SK-N-SH treated with all-trans-retinoic acid at 6 μM for 48 hours (cell line): ENCODE measurements around the gene PALLD.

ENCODE experiments used
- ATAC-seq: fragments of 200-7000 bp; cut with Tn5 transposase; 3 replicates; pipeline ENCODE4 v1.9.1; 2020; ENCODE audit warnings: mild to moderate bottlenecking, moderate library complexity
- ARNTL ChIP-seq: fragments of 450-650 bp; formaldehyde crosslinking; IDR thresholded peaks from 2 replicates; pipeline ENCODE4 v1.5.0; 2020; ENCODE audit warnings: low read depth, mild to moderate bottlenecking, moderate library complexity, borderline replicate concordance
- CREB5 ChIP-seq: fragments of 250-450 bp; sonication (Bioruptor Pico); IDR thresholded peaks from 2 replicates; pipeline ENCODE4 v1.5.1; 2020; ENCODE audit warnings: low read depth, mild to moderate bottlenecking, moderate library complexity
- ESRRG ChIP-seq: fragments of 250-450 bp; sonication (Bioruptor Pico); IDR thresholded peaks from 2 replicates; pipeline ENCODE4 v1.6.1; 2021; ENCODE audit warnings: mild to moderate bottlenecking
- GLIS3 ChIP-seq: fragments of 250-450 bp; sonication (Bioruptor Pico); IDR thresholded peaks from 2 replicates; pipeline ENCODE4 v1.5.0; 2020; ENCODE audit warnings: mild to moderate bottlenecking, moderate library complexity
- OSR1 ChIP-seq: fragments of 250-450 bp; sonication (Bioruptor Pico); IDR thresholded peaks from 2 replicates; pipeline ENCODE4 v1.8.0; 2022; ENCODE audit warnings: moderate library complexity, mild to moderate bottlenecking, inconsistent platforms
- PATZ1 ChIP-seq: fragments of 250-450 bp; sonication (Bioruptor Pico); IDR thresholded peaks from 2 replicates; pipeline ENCODE4 v1.8.0; 2020; ENCODE audit warnings: mild to moderate bottlenecking, moderate library complexity, borderline replicate concordance
- POU6F1 ChIP-seq: fragments of 250-450 bp; sonication (Bioruptor Pico); IDR thresholded peaks from 2 replicates; pipeline ENCODE4 v1.8.0; 2021; ENCODE audit warnings: low read depth, mild to moderate bottlenecking, moderate library complexity, borderline replicate concordance
- PPARA ChIP-seq: fragments of 250-450 bp; sonication (Bioruptor Pico); IDR thresholded peaks from 2 replicates; pipeline ENCODE4 v1.5.0; 2020; ENCODE audit warnings: mild to moderate bottlenecking, borderline replicate concordance
- RARB ChIP-seq: fragments of 250-450 bp; sonication (Bioruptor Pico); IDR thresholded peaks from 2 replicates; pipeline ENCODE4 v1.8.0; 2021; ENCODE audit warnings: mild to moderate bottlenecking, moderate library complexity
- SNAI2 ChIP-seq: fragments of 250-450 bp; sonication (Bioruptor Pico); IDR thresholded peaks from 2 replicates; pipeline ENCODE4 v1.5.0; 2020; ENCODE audit warnings: mild to moderate bottlenecking, moderate library complexity
- TCF4 ChIP-seq: fragments of 250-450 bp; sonication (Bioruptor Pico); IDR thresholded peaks from 2 replicates; pipeline ENCODE4 v1.8.0; 2021; ENCODE audit warnings: mild to moderate bottlenecking, moderate library complexity, borderline replicate concordance
- TSHZ2 ChIP-seq: fragments of 250-450 bp; sonication (Bioruptor Pico); IDR thresholded peaks from 2 replicates; pipeline ENCODE4 v1.5.0; 2020; ENCODE audit warnings: mild to moderate bottlenecking, moderate library complexity
- ZC3H10 ChIP-seq: fragments of 250-450 bp; sonication (Bioruptor Pico); IDR thresholded peaks from 2 replicates; pipeline ENCODE4 v1.5.1; 2021; ENCODE audit warnings: mild to moderate bottlenecking, moderate library complexity
- ZFP30 ChIP-seq: fragments of 450-650 bp; formaldehyde crosslinking; IDR thresholded peaks from 2 replicates; pipeline ENCODE4 v1.5.0; 2022; ENCODE audit warnings: mild to moderate bottlenecking, moderate library complexity
- ZNF565 ChIP-seq: fragments of 450-650 bp; formaldehyde crosslinking; conservative IDR thresholded peaks from 2 replicates; pipeline ENCODE4 v1.5.0; 2020; ENCODE audit warnings: low read depth, mild to moderate bottlenecking, moderate library complexity
- ZNF8 ChIP-seq: fragments of 450-650 bp; formaldehyde crosslinking; IDR thresholded peaks from 2 replicates; pipeline ENCODE4 v1.5.0; 2020; ENCODE audit warnings: mild to moderate bottlenecking, moderate library complexity

Gene PALLD

GRCh38 chr4:168734703-168735678 is 238.1 kb downstream of the PALLD start:
- no peak for TF ChIP-seq ESRRG (CRISPR knock-in tag)

GRCh38 chr4:168735735-168736134 is 238.9 kb downstream of the PALLD start:
- TF ChIP-seq ZC3H10 (no peak), RARB (CRISPR knock-in tag) (no peak)
- ATAC-seq: no peak

More at GRCh38 chr4:168734703-168735678, 238.1 kb downstream of the PALLD start:
- ATAC-seq: no peak

GRCh38 chr4:168736860-168737805 is 240.3 kb downstream of the PALLD start:
- ATAC-seq: no peak

GRCh38 chr4:168737806-168738172 is 240.9 kb downstream of the PALLD start:
- no peak for TF ChIP-seq ZFP30 (CRISPR knock-in tag)
- TF ChIP-seq TSHZ2 (CRISPR knock-in tag): no peak
- TF ChIP-seq POU6F1 (CRISPR knock-in tag): no peak
- TF ChIP-seq SNAI2 (CRISPR knock-in tag): no peak
- TF ChIP-seq ZNF565 (CRISPR knock-in tag): no peak
- no peak for TF ChIP-seq PATZ1 (CRISPR knock-in tag)

More at GRCh38 chr4:168736860-168737805, 240.3 kb downstream of the PALLD start:
- TF ChIP-seq ZNF8 (CRISPR knock-in tag): no peak
- TF ChIP-seq CREB5 (CRISPR knock-in tag): no peak
- no peak for TF ChIP-seq TCF4 (CRISPR knock-in tag)
- TF ChIP-seq ZC3H10: no peak
- no peak for TF ChIP-seq PPARA (CRISPR knock-in tag)
- TF ChIP-seq ZFP30 (CRISPR knock-in tag): no peak
- TF ChIP-seq ZNF565 (CRISPR knock-in tag): no peak
- no peak for TF ChIP-seq OSR1 (CRISPR knock-in tag)
- no peak for TF ChIP-seq GLIS3 (CRISPR knock-in tag)
- TF ChIP-seq ESRRG (CRISPR knock-in tag): no peak
- no peak for TF ChIP-seq ARNTL (CRISPR knock-in tag)
- TF ChIP-seq, all 23 proteins: peak for 0

More at GRCh38 chr4:168737806-168738172, 240.9 kb downstream of the PALLD start:
- no peak; the same call in 2 of the 3 replicates for ATAC-seq
